GM11168 (cell line): Measurements from ENCODE around the gene DNAJB1.

Source experiments
- in situ Hi-C: fragments of 300-500 bp; cut with MboI; formaldehyde crosslinking; loops from one replicate; pipeline ENCODE4 v1.12.0; 2022; ENCODE audit warnings: low sequenced_read_pairs; ENCODE audit not compliant: unreplicated experiment

DNAJB1 gene

GRCh38 chr19:14476327-14476672, 41.9 kb downstream of the DNAJB1 start:
- in situ Hi-C loops = no loop called here

GRCh38 chr19:14475251-14476073, 42.7 kb downstream of the DNAJB1 start, which contains the start of gene PTGER1:
Gene PTGER1 (minus strand): TSS chr19:14475354. CDS start chr19:14474320, 1,034 bp downstream.
- in situ Hi-C loops = no loop called here

- in situ Hi-C loops = no loop called here
Observed at GRCh38 chr19:14474827-14475226, 43.4 kb downstream of the DNAJB1 start.

- in situ Hi-C loops = no loop called here
Observed at GRCh38 chr19:14473978-14474578, 44.1 kb downstream of the DNAJB1 start.

- in situ Hi-C loops = no loop called here
Observed at GRCh38 chr19:14473073-14473977, 44.9 kb downstream of the DNAJB1 start.

- in situ Hi-C loops = no loop called here
Observed at GRCh38 chr19:14472202-14472938, 45.8 kb downstream of the DNAJB1 start.

- in situ Hi-C loops = no loop called here
Observed at GRCh38 chr19:14471436-14472187, 46.6 kb downstream of the DNAJB1 start.

GRCh38 chr19:14470031-14470876, 47.9 kb downstream of the DNAJB1 start:
- in situ Hi-C loops = no loop called here

- in situ Hi-C loops = no loop called here
Observed at GRCh38 chr19:14467816-14468215, 50.4 kb downstream of the DNAJB1 start.

GRCh38 chr19:14467391-14467790, 50.8 kb downstream of the DNAJB1 start:
- in situ Hi-C loops = no loop called here
